Heart right ventricle (tissue), 16 donors: Measurements from ENCODE around the gene CLK3. TPM values are rescaled to one million over a fixed set of nuclear protein-coding genes. Genes with fewer than 3 reads are reported as not detected.
A peak's percentile ranks its signal among the peaks of the same experiment; 100 is the strongest.

ENCODE experiments used
- ATAC-seq, 8 donors: fragments of 200-7000 bp; cut with Tn5 transposase; one replicate each; pipeline ENCODE4 v1.9.1; 2020; ENCODE audit warnings: mild to moderate bottlenecking in 8 of 8, moderate library complexity in 8 of 8, moderate number of reproducible peaks in 1 of 8
- DNase-seq, 2 donors: peaks; one replicate each; pipeline ENCODE4 v3.0.0-alpha.2; 2020
- H3K27ac ChIP-seq, 10 donors: fragments of 200-600 bp; sonication (generic) in 2 of 10; one replicate each; pipeline versions ENCODE4 v1.5.0 to v1.8.0; 2020 to 2022; ENCODE audit warnings: mild to moderate bottlenecking in 3 of 10
- H3K27me3 ChIP-seq, 7 donors: fragments of 200-600 bp; one replicate each; pipeline ENCODE4 v1.8.0; 2021 to 2022; ENCODE audit warnings: mild to moderate bottlenecking in 2 of 7
- H3K36me3 ChIP-seq, 9 donors: fragments of 200-600 bp; sonication (generic) in 1 of 9; one replicate each; pipeline versions ENCODE4 v1.5.0 to v1.8.0; 2020 to 2022; ENCODE audit warnings: mild to moderate bottlenecking in 2 of 9
- H3K4me1 ChIP-seq, 9 donors: fragments of 200-600 bp; sonication (generic) in 1 of 9; one replicate each; pipeline versions ENCODE4 v1.5.0 to v1.8.0; 2020 to 2022; ENCODE audit warnings: mild to moderate bottlenecking in 4 of 9
- H3K4me3 ChIP-seq, 10 donors: fragments of 200-600 bp; sonication (generic) in 2 of 10; one replicate each; pipeline versions ENCODE4 v1.5.0 to v1.8.0; 2020 to 2022; ENCODE audit warnings: mild to moderate bottlenecking in 7 of 10, moderate library complexity in 2 of 10
- H3K9me3 ChIP-seq, 11 donors: fragments of 200-600 bp in 10 of 11; sonication (generic) in 2 of 11; one replicate each; pipeline versions ENCODE4 v1.5.0 to v1.8.0; 2013 to 2022; ENCODE audit warnings: mild to moderate bottlenecking in 2 of 11, control low read depth in 1 of 11, moderate library complexity in 1 of 11
- WGBS, 2 donors: extraction: QIAGEN DNeasy Blood & Tissue Kit; methylation state at CpG; one replicate each; pipeline ENCODE4 v1.1.7; 2013; ENCODE audit warnings: inconsistent platforms in 1 of 2; 5-methylcytosine and 5-hydroxymethylcytosine counted together
- intact Hi-C, 10 donors: fragments of 100-400 bp; cut with DNase I; formaldehyde crosslinking; loops; one replicate each; pipeline versions ENCODE4 v1.11.1 to v1.14.2; 2022
- polyA plus RNA-seq, 2 donors: library from polyadenylated mRNA; stranded (reverse); fragments of 200-250 nt; gene quantifications; one replicate each; pipeline ENCODE4 v1.2.3, GENCODE V29; 2013
- total RNA-seq, 10 donors: library from RNA; stranded (reverse); fragmentation: NEBNext Ultra II Directional in 3 of 10; extraction: Animal tissue kit (Norgen Biotek cat#: 25700) in 3 of 10; gene quantifications; one replicate each; pipeline versions ENCODE4 v1.2.1 to v1.2.4, GENCODE V29; 2021 to 2023
- TF ChIP-seq, protein P1 (sequence below), 9 donors: fragments of 200-600 bp; sonication (generic) in 2 of 9; IDR thresholded peaks; one replicate each; pipeline versions ENCODE4 v1.5.0 to v1.8.0; 2021 to 2022; ENCODE audit warnings: antibody characterized with exemption in 9 of 9, mild to moderate bottlenecking in 5 of 9, moderate library complexity in 1 of 9
- donor health status: Arrhythmogenic right ventricular cardiomyopathy.
- donor health status: ischemic (EF 13 %, LVEDD 7.1; RV severe dilation, severe dysfunction).
- donor health status: healthy with polysubstance abuse.
- donor health status: DM: no; HTN: yes; CAD: no.
- donor health status: DM: no; HTN: no; CAD: no.
- donor health status: ischemic (EF 25% LVEDD 6.9; RV normal size, moderate dysfunction).
- donor health status: ischemic (EF 25% LVEDD 5.7; RV mildly dilated, moderate dysfunction).
- donor health status: healthy.
- donor health status: DM: yes; HTN: yes; CAD: no.
- donor health status: Ischemic cardiomyopathy.
- donor health status: ischemic (EF 35%, LVEDD 5.7; RV mildly dilated, moderate dysfunction).
- donor health status: nonischemic (EF 11% LVEDD 7.7; RV severe dilation, severe dysfunction).
- donor health status: DM: yes; HTN: yes; CAD: no.
- donor health status: PGD.
- donor health status: ischemic (EF 29% LVEDD 5.4; RV normal size, mild dysfunction).
- donor health status: nonischemic (EF 23%, LVEDD 6.1; RV moderate dilation, normal function).

The CLK3 gene
- total and polyA plus RNA-seq, 12 donors, result 27.7 to 73.6 (median 45.2) TPM

DNA sequence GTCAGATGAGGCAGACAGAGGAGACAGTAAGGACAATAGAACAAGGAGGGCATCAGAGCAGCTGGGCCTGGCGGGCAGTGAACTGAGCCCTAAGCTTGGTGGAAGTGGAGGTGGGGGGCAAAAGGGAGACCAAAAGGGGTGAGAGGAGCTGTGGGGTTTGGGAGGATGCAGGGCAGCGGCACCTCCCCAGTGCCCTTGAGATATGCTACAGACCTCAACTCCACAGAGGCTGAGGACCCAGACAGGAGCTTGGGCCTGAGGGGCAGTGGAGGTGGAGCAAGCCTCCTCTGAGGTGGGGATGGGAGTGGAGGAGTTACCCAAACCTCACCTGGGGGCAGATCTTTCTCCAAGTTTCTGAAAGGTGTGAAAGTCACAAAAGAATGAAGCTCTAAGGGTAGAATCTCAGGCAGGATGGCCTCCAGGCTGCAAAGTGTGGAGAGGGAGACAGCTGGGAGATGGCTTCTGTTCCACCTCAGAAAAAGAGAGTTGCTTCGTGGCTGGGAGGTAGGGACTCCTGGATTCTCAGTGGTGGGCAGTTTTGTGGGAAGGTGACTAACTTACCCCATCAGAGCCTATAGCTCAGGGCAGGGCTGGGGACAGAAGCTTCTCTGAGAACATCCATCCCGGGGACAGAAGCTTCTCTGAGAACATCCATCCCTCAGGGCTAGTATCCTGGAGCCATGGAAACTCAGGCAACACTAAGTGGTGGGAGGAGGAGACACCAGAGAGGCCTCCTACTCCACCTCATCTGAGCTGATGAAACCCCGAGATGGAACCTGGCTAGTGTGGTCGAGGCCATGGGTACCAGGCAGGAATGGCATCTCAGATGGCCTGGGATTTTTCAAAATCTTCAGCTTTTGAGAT lies 2.3 kb upstream of the CLK3 start:
- DNase-seq, result peak in 1 of 2 donors; percentile 6

DNA sequence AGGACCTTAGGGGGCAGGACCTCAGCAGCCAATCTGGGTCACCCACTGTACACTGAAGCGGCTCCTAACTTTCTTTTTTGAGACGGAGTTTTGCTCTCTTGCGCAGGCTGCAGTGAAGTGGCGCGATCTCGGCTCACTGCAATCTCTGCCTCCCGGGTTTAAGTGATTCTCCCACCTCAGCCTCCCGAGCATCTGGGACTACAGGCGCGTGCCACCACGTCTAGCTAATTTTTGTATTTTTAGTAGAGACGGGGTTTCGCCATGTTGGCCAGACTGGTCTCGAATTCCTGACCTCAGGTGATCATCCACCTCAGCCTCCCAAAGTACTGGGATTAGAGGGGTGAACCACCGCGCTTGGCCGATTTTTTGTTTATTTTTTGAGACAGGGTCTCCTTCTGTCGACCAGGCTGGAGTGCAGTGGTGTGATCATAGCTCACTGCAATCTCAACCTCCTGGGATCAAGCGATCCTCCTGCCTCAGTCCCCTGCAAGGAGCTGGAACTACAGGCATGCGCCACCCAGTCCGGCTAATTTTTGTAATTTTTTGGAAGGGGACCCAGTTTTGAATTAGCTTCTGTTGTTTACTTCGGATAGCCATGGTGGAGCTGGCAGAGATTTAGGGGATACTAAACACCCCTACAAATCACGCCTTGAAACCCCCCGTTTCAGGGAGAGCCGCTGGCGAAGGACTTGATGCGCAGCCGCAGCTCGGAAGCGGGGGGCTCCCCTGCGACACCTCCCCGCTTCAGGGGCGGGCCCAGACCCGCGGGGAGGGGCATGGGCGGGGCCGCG lies 1.5 kb upstream of the CLK3 start:
- H3K4me3 ChIP-seq, result peak overlapping the region; percentile 77 to 100 (median 95)
- peaks cover 0 to 7% (median 2%) of the 10 kb centered on the region in 9 donors for H3K36me3 ChIP-seq
- intact Hi-C loops, result loop anchor here in 6 of 10 donors (2.0 to 10.0 kb wide), 7 partner anchors 67 to 331 kb away; partner anchors contain the start of genes UBL7 (in 3 of the 6) and ARID3B (in 2 of the 6)
- 34 to 35% methylated on average over 38 of the region's 38 CpGs for WGBS, 2 donors
- DNase-seq, result no peak
- peaks cover 21 to 65% (median 53%) of the 10 kb centered on the region in 9 donors for H3K4me1 ChIP-seq
- ATAC-seq, result no peak
- H3K27ac ChIP-seq, result peak overlapping the region in 9 of 10 donors; percentile 96 to 99 (median 98)
- H3K27me3 ChIP-seq, result no peaks in the 10 kb centered on the region
- H3K9me3 ChIP-seq, result no peaks in the 10 kb centered on the region
- TF ChIP-seq, protein P1, sequence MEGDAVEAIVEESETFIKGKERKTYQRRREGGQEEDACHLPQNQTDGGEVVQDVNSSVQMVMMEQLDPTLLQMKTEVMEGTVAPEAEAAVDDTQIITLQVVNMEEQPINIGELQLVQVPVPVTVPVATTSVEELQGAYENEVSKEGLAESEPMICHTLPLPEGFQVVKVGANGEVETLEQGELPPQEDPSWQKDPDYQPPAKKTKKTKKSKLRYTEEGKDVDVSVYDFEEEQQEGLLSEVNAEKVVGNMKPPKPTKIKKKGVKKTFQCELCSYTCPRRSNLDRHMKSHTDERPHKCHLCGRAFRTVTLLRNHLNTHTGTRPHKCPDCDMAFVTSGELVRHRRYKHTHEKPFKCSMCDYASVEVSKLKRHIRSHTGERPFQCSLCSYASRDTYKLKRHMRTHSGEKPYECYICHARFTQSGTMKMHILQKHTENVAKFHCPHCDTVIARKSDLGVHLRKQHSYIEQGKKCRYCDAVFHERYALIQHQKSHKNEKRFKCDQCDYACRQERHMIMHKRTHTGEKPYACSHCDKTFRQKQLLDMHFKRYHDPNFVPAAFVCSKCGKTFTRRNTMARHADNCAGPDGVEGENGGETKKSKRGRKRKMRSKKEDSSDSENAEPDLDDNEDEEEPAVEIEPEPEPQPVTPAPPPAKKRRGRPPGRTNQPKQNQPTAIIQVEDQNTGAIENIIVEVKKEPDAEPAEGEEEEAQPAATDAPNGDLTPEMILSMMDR (IDR thresholded peaks at IDR 0.05), result no peak

More for the DNA sequence above, 2.3 kb upstream of the CLK3 start:
- Histone ChIP-seq H3K27me3 (no peaks in the 10 kb centered on the region), H3K36me3 (no peaks in the 10 kb centered on the region), H3K4me1 (peaks cover 19 to 57% (median 45%) of the 10 kb centered on the region in 9 donors), H3K4me3 (no peak overlapping the region), H3K9me3 (no peaks in the 10 kb centered on the region), H3K27ac (peak overlapping the region in 3 of 10 donors; percentile 96 to 99 (median 98))
- TF ChIP-seq, protein P1 (IDR thresholded peaks at IDR 0.05), result no peak
- ATAC-seq, result no peak
- 62 to 64% methylated on average over 6 of the region's 6 CpGs for WGBS, 2 donors
- intact Hi-C loops, result loop anchor here in 5 of 10 donors (5.0 to 10.0 kb wide), 5 partner anchors 66 to 331 kb away; partner anchors contain the start of genes UBL7 (in 3 of the 5) and ARID3B (in 1 of the 5)

DNA sequence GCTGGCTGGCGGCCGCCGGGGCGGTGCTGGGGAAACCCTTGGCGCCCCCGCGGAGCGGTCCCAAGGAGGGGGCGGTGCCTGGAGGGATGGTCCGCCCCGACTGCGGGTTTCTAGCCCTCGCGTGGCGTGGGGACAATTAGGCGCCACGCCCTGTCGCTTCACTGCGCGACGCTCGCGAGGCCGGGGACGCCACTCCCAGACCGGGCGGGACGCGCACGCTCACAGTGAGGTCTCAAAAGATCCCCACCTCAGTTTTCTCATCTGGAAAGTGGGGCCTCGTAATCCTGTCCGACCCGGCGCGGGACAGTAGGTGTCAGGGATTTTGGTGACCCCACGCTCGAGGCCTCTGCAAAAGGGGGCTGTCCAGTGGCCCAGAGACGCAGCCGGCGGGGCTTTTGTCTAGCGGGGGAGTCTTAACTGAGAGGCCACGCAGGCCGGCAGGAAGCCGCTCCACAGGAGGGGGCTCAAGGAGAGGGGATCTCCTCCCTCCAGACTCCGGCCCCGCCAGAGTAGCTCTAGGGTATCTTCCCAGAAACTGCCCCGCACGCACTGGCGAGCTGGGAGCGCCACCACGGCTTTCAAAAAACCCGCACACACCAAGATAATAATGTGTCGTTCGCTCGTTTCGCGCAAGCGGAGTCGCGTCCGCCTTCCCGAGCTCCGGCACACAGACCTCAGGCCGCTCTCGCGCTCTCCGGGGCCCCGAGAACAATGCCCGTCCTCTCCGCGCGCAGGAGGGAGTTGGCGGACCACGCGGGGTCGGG lies 710 bp upstream of the CLK3 start:
- Histone ChIP-seq H3K27ac (peak overlapping the region; percentile 82 to 99 (median 98)), H3K4me1 (peaks cover 21 to 68% (median 50%) of the 10 kb centered on the region in 9 donors), H3K36me3 (peaks cover 0 to 14% (median 10%) of the 10 kb centered on the region in 9 donors), H3K27me3 (no peaks in the 10 kb centered on the region), H3K4me3 (peak overlapping the region; percentile 77 to 100 (median 95)), H3K9me3 (no peaks in the 10 kb centered on the region)
- ATAC-seq, result peak; percentile 71 to 87 (median 81)
- peak; percentile 87 to 90 for DNase-seq
- WGBS, 2 donors, result 0 to 1% methylated on average over 70 to 76 of the region's 76 CpGs
- TF ChIP-seq, protein P1 (IDR thresholded peaks at IDR 0.05), result no peak
- intact Hi-C loops, result loop anchor here (2.0 to 10.0 kb wide), 8 partner anchors 68 to 330 kb away; partner anchors contain the start of genes ARID3B (in 7 of the 10) and UBL7 (in 4 of the 10)
